GM19240 (cell line): ENCODE results near the gene GUCY1A1.

Source experiments
- DNase-seq: peaks from one replicate; pipeline ENCODE4 v3.0.0; 2011; ENCODE audit warnings: low spot score; ENCODE audit not compliant: insufficient read length

Gene GUCY1A1

GRCh38 chr4:155659176-155659575, 7.5 kb upstream of the GUCY1A1 start:
- DNase-seq = no peak

- no peak for DNase-seq
Measured at GRCh38 chr4:155660436-155660835, 6.2 kb upstream of the GUCY1A1 start.

- DNase-seq = no peak
Measured at GRCh38 chr4:155665054-155665453, 1.6 kb upstream of the GUCY1A1 start.

- no peak for DNase-seq
Measured at GRCh38 chr4:155667222-155667567, 547 bp downstream of the GUCY1A1 start.

GRCh38 chr4:155667568-155668511, 1.2 kb downstream of the GUCY1A1 start:
- no peak for DNase-seq

- DNase-seq = no peak
Measured at GRCh38 chr4:155668707-155669220, 2.1 kb downstream of the GUCY1A1 start.

GRCh38 chr4:155672342-155672741, 5.7 kb downstream of the GUCY1A1 start:
- no peak for DNase-seq

GRCh38 chr4:155673453-155673979, 6.9 kb downstream of the GUCY1A1 start:
- DNase-seq = no peak

GRCh38 chr4:155674669-155675071, 8.0 kb downstream of the GUCY1A1 start:
- no peak for DNase-seq

- DNase-seq = no peak
Measured at GRCh38 chr4:155675709-155676429, 9.2 kb downstream of the GUCY1A1 start.

- no peak for DNase-seq
Measured at GRCh38 chr4:155676430-155676825, 9.8 kb downstream of the GUCY1A1 start.

- DNase-seq = no peak
Measured at GRCh38 chr4:155678011-155678410, 11.4 kb downstream of the GUCY1A1 start.

- DNase-seq = no peak
Measured at GRCh38 chr4:155679343-155679742, 12.7 kb downstream of the GUCY1A1 start.

GRCh38 chr4:155681886-155682285, 15.2 kb downstream of the GUCY1A1 start:
- DNase-seq = no peak

GRCh38 chr4:155684423-155684822, 17.8 kb downstream of the GUCY1A1 start:
- no peak for DNase-seq

GRCh38 chr4:155684892-155685541, 18.4 kb downstream of the GUCY1A1 start:
- DNase-seq = no peak

- no peak for DNase-seq
Measured at GRCh38 chr4:155687380-155687982, 20.8 kb downstream of the GUCY1A1 start.

- DNase-seq = no peak
Measured at GRCh38 chr4:155688211-155688610, 21.6 kb downstream of the GUCY1A1 start.

GRCh38 chr4:155688860-155689259, 22.2 kb downstream of the GUCY1A1 start:
- DNase-seq = no peak

GRCh38 chr4:155690044-155690837, 23.6 kb downstream of the GUCY1A1 start:
- no peak for DNase-seq
